Activated CD8-positive, alpha-beta memory T cell treated with anti-CD3 and anti-CD28 coated beads, Interleukin-2, amount 10 ng/mL, durations not matched to agents 7 days and 5 days (primary cell): ENCODE measurements around the gene LRPAP1. TPM values are rescaled to one million over a fixed set of nuclear protein-coding genes. Genes with fewer than 3 reads are reported as not detected.

ENCODE experiments used
- ATAC-seq: fragments of 150-1000 bp; cut with Tn5 transposase; one replicate; pipeline ENCODE4 v1.10.0; 2021; ENCODE audit warnings: moderate library complexity
- CTCF ChIA-PET: fragments of 350-600 bp; sonication (Branson Sonifier 250); formaldehyde crosslinking; loops from one replicate; lab custom pipeline; 2021; ENCODE audit warnings: antibody characterized with exemption; lab: Charles Lee
- DNase-seq: peaks from one replicate; pipeline ENCODE4 v3.0.0-alpha.2; 2020
- H3K27ac Mint-ChIP-seq: one replicate; pipeline ENCODE4 v1.8.0; 2021; ENCODE audit warnings: mild to moderate bottlenecking, mixed read lengths
- H3K27me3 Mint-ChIP-seq: one replicate; pipeline ENCODE4 v1.8.0; 2021; ENCODE audit warnings: mixed read lengths
- H3K36me3 Mint-ChIP-seq: one replicate; pipeline ENCODE4 v1.8.0; 2021; ENCODE audit warnings: mild to moderate bottlenecking, mixed read lengths
- H3K4me1 Mint-ChIP-seq: one replicate; pipeline ENCODE4 v1.8.0; 2021; ENCODE audit warnings: mixed read lengths
- H3K4me3 Mint-ChIP-seq: one replicate; pipeline ENCODE4 v1.8.0; 2021; ENCODE audit warnings: mild to moderate bottlenecking, moderate library complexity, mixed read lengths
- H3K9me3 Mint-ChIP-seq: one replicate; pipeline ENCODE4 v1.8.0; 2022; ENCODE audit warnings: low read depth, mixed read lengths
- total RNA-seq, 2 experiments: library from RNA; stranded (reverse); gene quantifications; one replicate each; pipeline ENCODE4 v1.2.3, GENCODE V29; 2021

The LRPAP1 gene
- total RNA-seq, 2 experiments from 2014 or later: 77.2 to 87.6 TPM

GRCh38 chr4:3475041-3475712, 57.0 kb downstream of the LRPAP1 start:
- H3K4me1 Mint-ChIP-seq: no peaks in the 10 kb centered on the region
- CTCF ChIA-PET: no interaction called here
- no peak for DNase-seq
- no peak overlapping the region for H3K27ac Mint-ChIP-seq
- ATAC-seq: no peak
- no peaks in the 10 kb centered on the region for H3K36me3 Mint-ChIP-seq
- H3K27me3 Mint-ChIP-seq: no peaks in the 10 kb centered on the region
- no peak overlapping the region for H3K4me3 Mint-ChIP-seq
- H3K9me3 Mint-ChIP-seq: no peaks in the 10 kb centered on the region

GRCh38 chr4:3473996-3474765, 58.0 kb downstream of the LRPAP1 start:
- H3K9me3 Mint-ChIP-seq: no peaks in the 10 kb centered on the region
- no peaks in the 10 kb centered on the region for H3K4me1 Mint-ChIP-seq
- ATAC-seq (no peak), DNase-seq (no peak)
- no peaks in the 10 kb centered on the region for H3K36me3 Mint-ChIP-seq
- no peak overlapping the region for H3K27ac Mint-ChIP-seq
- no peak overlapping the region for H3K4me3 Mint-ChIP-seq
- CTCF ChIA-PET: no interaction called here
- H3K27me3 Mint-ChIP-seq: no peaks in the 10 kb centered on the region

GRCh38 chr4:3473181-3473950, 58.9 kb downstream of the LRPAP1 start:
- H3K4me1 Mint-ChIP-seq: no peaks in the 10 kb centered on the region
- ATAC-seq: no peak
- H3K9me3 Mint-ChIP-seq: no peaks in the 10 kb centered on the region
- H3K27me3 Mint-ChIP-seq: no peaks in the 10 kb centered on the region
- CTCF ChIA-PET: no interaction called here
- no peaks in the 10 kb centered on the region for H3K36me3 Mint-ChIP-seq
- no peak for DNase-seq
- H3K27ac Mint-ChIP-seq: no peak overlapping the region
- H3K4me3 Mint-ChIP-seq: no peak overlapping the region

- no peak for DNase-seq
- Mint-ChIP-seq H3K4me1 (no peaks in the 10 kb centered on the region), H3K36me3 (no peaks in the 10 kb centered on the region), H3K4me3 (no peak overlapping the region), H3K27ac (no peak overlapping the region), H3K9me3 (no peaks in the 10 kb centered on the region), H3K27me3 (no peaks in the 10 kb centered on the region)
- CTCF ChIA-PET: interaction anchor here (2.5 kb wide), 1 partner anchor 8 kb away, joined by 10 read pairs; no protein-coding TSS in a partner anchor
- ATAC-seq: no peak
These were observed 59.6 kb downstream of the LRPAP1 start for GRCh38 chr4:3472411-3473141.

- CTCF ChIA-PET: interaction anchor here (2.5 kb wide), 1 partner anchor 9 kb away, joined by 10 read pairs; no protein-coding TSS in a partner anchor
- Mint-ChIP-seq H3K27me3 (no peaks in the 10 kb centered on the region), H3K4me3 (no peak overlapping the region), H3K4me1 (no peaks in the 10 kb centered on the region), H3K27ac (no peak overlapping the region), H3K9me3 (no peaks in the 10 kb centered on the region), H3K36me3 (no peaks in the 10 kb centered on the region)
- DNase-seq (no peak), ATAC-seq (no peak)
These were observed 60.3 kb downstream of the LRPAP1 start for GRCh38 chr4:3471886-3472285.

GRCh38 chr4:3471098-3471760, 61.0 kb downstream of the LRPAP1 start:
- Mint-ChIP-seq H3K27me3 (no peaks in the 10 kb centered on the region), H3K4me3 (no peak overlapping the region), H3K9me3 (no peaks in the 10 kb centered on the region), H3K4me1 (no peaks in the 10 kb centered on the region), H3K36me3 (no peaks in the 10 kb centered on the region), H3K27ac (no peak overlapping the region)
- ATAC-seq (no peak), DNase-seq (no peak)
- CTCF ChIA-PET: interaction anchor here (2.5 kb wide), 1 partner anchor 9 kb away, joined by 10 read pairs; no protein-coding TSS in a partner anchor

GRCh38 chr4:3470244-3471097, 61.8 kb downstream of the LRPAP1 start:
- Mint-ChIP-seq H3K36me3 (no peaks in the 10 kb centered on the region), H3K27me3 (no peaks in the 10 kb centered on the region), H3K4me1 (no peaks in the 10 kb centered on the region), H3K27ac (no peak overlapping the region), H3K4me3 (no peak overlapping the region), H3K9me3 (no peaks in the 10 kb centered on the region)
- no peak for ATAC-seq
- no peak for DNase-seq
- CTCF ChIA-PET: interaction anchor here (2.5 kb wide), 1 partner anchor 10 kb away, joined by 10 read pairs; no protein-coding TSS in a partner anchor

- no peak for DNase-seq
- no peaks in the 10 kb centered on the region for H3K4me1 Mint-ChIP-seq
- H3K36me3 Mint-ChIP-seq: no peaks in the 10 kb centered on the region
- H3K27ac Mint-ChIP-seq: no peak overlapping the region
- no peaks in the 10 kb centered on the region for H3K9me3 Mint-ChIP-seq
- peaks cover 3% of the 10 kb centered on the region for H3K27me3 Mint-ChIP-seq
- no peak overlapping the region for H3K4me3 Mint-ChIP-seq
- ATAC-seq: no peak
- CTCF ChIA-PET: no interaction called here
These were observed 62.6 kb downstream of the LRPAP1 start for GRCh38 chr4:3469386-3470243.

GRCh38 chr4:3468804-3469203, 63.4 kb downstream of the LRPAP1 start:
- no peak overlapping the region for H3K4me3 Mint-ChIP-seq
- H3K36me3 Mint-ChIP-seq: no peaks in the 10 kb centered on the region
- peaks cover 5% of the 10 kb centered on the region for H3K27me3 Mint-ChIP-seq
- DNase-seq: no peak
- H3K27ac Mint-ChIP-seq: no peak overlapping the region
- CTCF ChIA-PET: no interaction called here
- no peaks in the 10 kb centered on the region for H3K4me1 Mint-ChIP-seq
- no peaks in the 10 kb centered on the region for H3K9me3 Mint-ChIP-seq
- no peak for ATAC-seq

- no peak overlapping the region for H3K4me3 Mint-ChIP-seq
- no peaks in the 10 kb centered on the region for H3K9me3 Mint-ChIP-seq
- no peak for ATAC-seq
- no peak overlapping the region for H3K27ac Mint-ChIP-seq
- peaks cover 5% of the 10 kb centered on the region for H3K27me3 Mint-ChIP-seq
- no peak for DNase-seq
- CTCF ChIA-PET: no interaction called here
- no peaks in the 10 kb centered on the region for H3K4me1 Mint-ChIP-seq
- no peaks in the 10 kb centered on the region for H3K36me3 Mint-ChIP-seq
These were observed 64.1 kb downstream of the LRPAP1 start for GRCh38 chr4:3468154-3468553.

- ATAC-seq: no peak
- Mint-ChIP-seq H3K9me3 (no peaks in the 10 kb centered on the region), H3K27me3 (peaks cover 7% of the 10 kb centered on the region), H3K27ac (no peak overlapping the region), H3K4me1 (no peaks in the 10 kb centered on the region), H3K36me3 (no peaks in the 10 kb centered on the region), H3K4me3 (no peak overlapping the region)
- CTCF ChIA-PET: no interaction called here
- DNase-seq: no peak
These were observed 64.6 kb downstream of the LRPAP1 start for GRCh38 chr4:3467601-3468031.
